Heart left ventricle (tissue), 13 donors: Measurements from ENCODE around the gene SPIRE1.

Experiments used
- CTCF ChIP-seq, 12 donors: fragments of 200-600 bp; sonication (generic) in 4 of 12; IDR thresholded peaks; one replicate each; pipeline versions ENCODE4 v1.5.0 to v1.8.0; 2018 to 2022; ENCODE audit warnings: antibody characterized with exemption in 12 of 12, mild to moderate bottlenecking in 5 of 12
- POLR2A ChIP-seq, 2 donors: fragments of 450-650 bp; IDR thresholded peaks; one replicate each; pipeline ENCODE4 v1.6.1; 2017; ENCODE audit warnings: antibody characterized with exemption in 2 of 2, mild to moderate bottlenecking in 2 of 2, moderate library complexity in 2 of 2
- donor health status: ischemic (EF 13 %, LVEDD 7.1; RV severe dilation, severe dysfunction).
- donor health status: DM: no; HTN: yes; CAD: no.
- donor health status: DM: no; HTN: no; CAD: no.
- donor health status: ischemic (EF 25% LVEDD 6.9; RV normal size, moderate dysfunction).
- donor health status: ischemic (EF 25% LVEDD 5.7; RV mildly dilated, moderate dysfunction).
- donor health status: ischemic (EF 35%, LVEDD 5.7; RV mildly dilated, moderate dysfunction).
- donor health status: nonischemic (EF 11% LVEDD 7.7; RV severe dilation, severe dysfunction).
- donor health status: DM: yes; HTN: yes; CAD: no.
- donor health status: PGD.
- donor health status: ischemic (EF 29% LVEDD 5.4; RV normal size, mild dysfunction).
- donor health status: nonischemic (EF 23%, LVEDD 6.1; RV moderate dilation, normal function).

- no peak for TF ChIP-seq CTCF (IDR thresholded peaks at IDR 0.05)
- TF ChIP-seq POLR2A (IDR thresholded peaks at IDR 0.05): no peak
Observed at GRCh38 chr18:12692206-12692605, 34.3 kb upstream of the SPIRE1 start.
